Kasumi-1 (cell line): ENCODE measurements around the gene GNAI3.
A peak's percentile ranks its signal among the peaks of the same experiment; 100 is the strongest.

Source experiments
- DNase-seq, 2 experiments: peaks; one replicate each; lab custom pipeline; 2025; lab: John Stamatoyannopoulos, UW

The GNAI3 gene

DNA sequence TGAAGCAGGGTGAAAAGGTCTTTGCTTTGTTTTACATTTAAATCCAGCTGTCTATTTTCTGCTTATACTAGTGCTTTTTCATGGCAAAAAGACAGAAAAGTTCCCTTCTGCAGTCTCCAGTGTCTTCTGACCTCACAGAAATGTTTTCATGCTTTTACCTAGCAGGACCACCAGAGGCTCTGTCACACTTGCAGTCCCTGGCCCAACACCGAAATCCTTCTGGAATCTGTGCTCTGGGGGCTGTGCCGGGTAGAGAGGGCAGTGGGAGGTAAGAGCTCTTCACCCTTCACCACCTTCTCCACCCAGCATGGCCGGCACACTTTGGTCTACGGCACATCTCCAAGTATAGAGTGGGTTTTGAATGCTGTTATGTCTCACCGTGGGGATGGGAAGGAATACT, 50.2 kb downstream of the GNAI3 start:
- DNase-seq, result peak in 1 of 2 experiments; percentile 39

DNA sequence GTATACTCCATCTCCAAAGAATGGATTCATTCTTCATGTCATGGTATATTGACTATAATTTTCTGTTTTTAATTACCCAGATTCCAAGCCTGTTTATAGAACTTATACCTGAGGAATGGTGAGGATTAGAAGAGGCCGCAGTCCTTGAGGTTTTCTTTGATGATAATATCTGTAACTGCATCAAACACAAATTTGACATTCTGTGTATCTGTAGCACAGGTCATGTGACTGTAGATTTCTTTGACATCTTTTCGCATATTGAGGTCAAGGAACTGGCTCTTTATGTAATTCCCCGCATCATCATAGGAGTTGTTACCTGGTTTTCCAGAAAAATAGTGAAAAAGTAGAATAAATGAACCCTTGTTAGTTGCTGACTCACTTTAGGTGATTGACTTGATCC, 54.8 kb downstream of the GNAI3 start:
- DNase-seq, result no peak

DNA sequence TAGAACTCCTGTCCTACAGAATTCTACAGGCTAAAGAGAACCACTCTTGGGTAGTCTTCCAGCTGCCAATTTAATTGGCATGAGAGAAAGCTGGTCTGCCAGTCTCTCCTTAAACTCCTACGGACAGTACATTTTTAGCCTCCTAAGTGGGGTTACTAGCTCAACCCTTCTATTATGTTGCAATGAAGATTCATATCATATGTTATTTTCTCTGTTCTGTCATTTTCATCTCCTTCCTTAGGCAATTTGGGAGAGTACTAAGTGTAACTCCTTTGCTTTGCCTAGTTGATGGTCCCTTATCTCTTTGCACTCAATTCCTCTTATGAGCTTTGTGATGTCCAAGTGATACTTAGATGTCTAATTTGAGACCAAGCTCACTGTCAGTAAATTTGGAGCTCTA, 57.0 kb downstream of the GNAI3 start:
- DNase-seq, result no peak

DNA sequence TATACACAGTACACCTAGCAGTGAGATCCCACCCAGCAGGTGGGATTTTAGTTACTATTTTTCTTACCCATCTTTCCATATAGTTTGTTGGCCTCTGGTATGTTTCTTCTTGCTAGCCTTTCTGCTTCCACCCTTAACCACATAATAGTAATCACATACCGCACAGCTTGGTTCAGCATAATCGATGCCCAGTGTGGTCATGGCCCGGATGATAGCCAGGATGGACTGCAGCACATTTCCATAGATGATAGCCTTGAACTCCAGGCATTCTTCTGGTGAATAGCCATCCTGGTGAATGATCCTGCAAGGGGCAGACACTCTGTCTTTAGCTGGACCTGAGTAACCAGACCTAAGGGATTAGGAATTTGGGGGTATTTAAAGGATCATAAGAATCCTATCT, 61.5 kb downstream of the GNAI3 start:
- DNase-seq, result no peak

DNA sequence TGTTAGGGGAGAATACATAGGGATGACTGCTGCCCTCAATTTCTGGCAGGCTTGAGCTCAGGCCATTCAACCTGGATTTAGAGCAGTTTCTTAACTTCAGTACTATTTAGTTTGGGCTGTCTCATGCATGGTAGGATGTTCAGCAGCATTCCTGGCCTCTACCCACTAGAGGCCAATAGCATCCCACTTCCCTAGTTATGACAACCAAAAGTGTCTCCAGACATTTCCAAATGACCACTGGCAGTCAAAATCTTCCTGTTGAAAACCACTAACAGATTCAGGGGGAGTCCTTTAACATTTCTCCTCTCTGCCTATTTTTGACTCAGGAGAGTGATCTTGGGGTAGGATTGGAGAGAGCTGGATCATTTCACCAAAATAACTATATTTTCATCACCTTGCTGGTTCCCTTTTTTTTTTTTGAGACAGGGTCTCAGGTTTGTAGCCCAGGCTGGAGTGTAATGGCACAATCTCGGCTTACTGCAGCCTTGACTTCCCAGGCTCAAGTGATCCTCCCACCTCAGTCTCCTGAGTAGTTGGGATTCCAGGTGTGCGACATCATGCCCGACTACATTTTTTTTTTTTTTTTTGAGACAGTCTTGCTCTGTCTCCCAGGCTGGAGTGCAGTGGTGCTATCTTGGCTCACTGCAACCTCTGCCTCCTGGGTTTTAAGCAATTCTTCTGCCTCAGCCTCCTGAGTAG, 62.3 kb downstream of the GNAI3 start:
- DNase-seq, result no peak

DNA sequence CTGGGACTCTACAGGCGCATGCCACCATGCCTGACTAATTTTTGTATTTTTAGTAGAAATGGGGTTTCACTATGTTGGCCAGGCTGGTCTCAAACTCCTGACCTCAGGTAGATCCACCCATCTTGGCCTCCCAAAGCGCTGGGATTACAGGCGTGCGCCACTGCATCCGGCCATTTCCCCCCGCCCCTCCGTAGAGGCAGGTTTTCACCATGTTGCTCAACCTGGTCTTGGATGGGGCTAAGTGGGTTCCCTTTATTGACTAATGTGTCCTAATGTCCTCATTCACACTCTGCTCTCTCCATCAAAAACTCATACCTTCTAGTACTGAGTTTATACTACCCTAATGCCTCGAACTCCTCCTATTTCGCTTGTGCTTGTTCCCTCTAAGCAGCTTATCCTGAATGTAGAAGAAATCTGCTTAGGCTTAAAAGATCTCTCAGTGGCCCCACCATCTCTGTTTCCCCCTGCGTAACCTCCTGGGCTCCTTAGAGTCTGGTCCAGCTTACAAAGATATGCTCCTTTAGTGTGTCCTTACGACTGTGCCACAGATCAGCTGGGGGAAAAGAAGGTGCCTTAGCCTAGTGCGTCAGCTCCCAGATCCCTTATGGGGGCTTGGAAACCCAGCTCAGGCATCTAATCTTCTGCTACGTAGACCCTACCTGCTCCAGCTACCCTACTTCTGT, 63.0 kb downstream of the GNAI3 start:
- DNase-seq, result no peak

DNA sequence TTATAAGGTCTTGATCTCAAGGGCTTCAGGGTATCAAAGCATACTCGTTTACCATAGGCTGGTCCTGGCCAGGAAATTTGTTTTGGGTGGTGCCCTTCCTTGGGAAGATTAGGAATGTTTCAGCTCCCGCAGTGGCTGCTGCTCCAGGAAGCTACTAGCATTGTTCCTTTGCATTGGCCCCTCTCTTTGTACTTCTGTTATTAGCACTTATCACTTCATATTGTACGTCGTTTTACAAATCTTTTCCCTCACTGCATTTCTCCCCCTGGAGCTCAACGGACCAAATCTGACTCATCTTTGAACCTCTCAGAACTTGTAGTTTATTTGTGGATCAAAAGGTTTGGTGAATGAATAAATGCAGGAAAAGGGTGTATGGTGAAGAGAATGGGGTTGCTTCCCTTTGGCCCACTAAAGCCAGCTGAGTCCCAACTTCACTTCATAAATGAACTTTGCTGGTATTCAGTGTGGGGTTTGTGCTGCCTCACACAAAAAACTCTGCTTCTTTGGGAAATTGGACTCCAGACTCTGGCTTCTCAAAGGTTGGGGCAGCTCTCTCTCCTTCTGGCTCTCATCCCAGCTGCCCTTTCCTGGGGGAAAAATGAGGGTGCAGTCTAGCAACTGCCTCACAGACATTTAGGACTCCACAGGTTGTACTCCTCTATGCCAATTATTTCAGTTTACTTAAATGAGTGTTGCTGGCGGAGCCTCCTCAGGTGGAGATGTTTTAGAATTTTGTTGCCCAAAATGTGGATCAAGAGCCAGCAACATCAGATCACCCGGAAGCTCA, 65.1 kb downstream of the GNAI3 start:
- DNase-seq, result no peak

DNA sequence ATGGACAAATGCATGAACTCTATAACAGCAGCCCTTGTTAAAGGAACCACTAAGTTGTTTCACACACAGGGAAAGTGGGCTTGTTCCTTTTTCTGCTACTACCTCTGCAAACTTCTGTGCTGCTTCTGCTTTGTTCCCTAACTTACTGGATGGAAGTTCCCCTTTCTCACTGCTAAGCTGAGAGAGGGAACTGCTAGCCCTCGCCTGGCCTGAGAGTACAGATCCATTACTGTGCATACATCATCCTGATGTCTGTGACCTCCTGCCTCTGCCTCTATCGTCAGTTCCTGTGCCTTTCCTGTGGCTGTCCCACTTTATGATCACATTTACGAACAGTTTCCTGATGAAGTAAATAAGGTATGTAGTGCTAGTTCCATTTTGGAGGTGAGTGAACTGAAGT, 67.5 kb downstream of the GNAI3 start:
- peak; percentile 98 to 99 for DNase-seq

DNA sequence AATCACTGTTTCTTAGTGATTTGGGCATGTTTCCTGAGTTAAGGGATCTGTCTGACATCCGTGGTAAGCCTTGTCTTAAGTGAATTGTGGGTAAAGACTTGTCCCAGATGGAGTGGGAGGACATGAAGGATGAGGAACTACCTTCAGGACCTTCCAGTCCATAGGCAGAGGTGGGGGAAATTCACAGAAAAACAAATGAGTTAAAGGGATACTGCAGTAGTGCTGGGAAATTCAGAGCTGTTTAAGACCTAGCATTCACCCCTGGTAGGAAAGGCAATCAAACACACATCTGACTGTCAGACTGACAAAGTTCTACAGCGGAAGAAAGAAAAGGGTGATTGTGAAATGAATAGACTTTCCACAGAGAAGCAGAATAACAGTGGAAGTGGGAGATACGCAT, 68.0 kb downstream of the GNAI3 start:
- no peak for DNase-seq

DNA sequence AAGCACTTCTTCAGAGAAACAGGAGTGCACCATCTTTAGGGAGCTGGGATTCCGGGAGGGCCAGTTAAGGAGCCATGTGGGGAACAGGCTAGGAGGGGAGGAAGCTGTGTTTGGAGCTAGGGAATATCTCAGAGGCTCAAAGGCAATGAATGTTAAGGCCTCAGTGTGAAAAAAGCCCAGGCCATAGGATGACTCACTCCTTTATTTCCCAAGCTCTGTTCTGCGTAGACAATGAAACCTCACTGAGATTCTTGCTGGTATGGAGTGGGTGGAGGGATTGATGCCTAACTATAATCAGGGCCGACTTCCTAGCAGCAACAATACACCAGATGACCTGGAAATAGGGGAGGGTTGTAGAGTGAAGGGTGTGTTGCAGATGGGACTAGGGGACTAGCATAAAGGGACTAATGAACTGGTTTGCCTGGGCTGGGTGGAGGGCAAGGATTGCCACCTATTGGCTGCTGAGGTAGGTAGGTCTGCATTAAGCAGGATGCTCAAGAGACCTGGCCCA, 68.9 kb downstream of the GNAI3 start:
- peak; percentile 29 to 40 for DNase-seq

DNA sequence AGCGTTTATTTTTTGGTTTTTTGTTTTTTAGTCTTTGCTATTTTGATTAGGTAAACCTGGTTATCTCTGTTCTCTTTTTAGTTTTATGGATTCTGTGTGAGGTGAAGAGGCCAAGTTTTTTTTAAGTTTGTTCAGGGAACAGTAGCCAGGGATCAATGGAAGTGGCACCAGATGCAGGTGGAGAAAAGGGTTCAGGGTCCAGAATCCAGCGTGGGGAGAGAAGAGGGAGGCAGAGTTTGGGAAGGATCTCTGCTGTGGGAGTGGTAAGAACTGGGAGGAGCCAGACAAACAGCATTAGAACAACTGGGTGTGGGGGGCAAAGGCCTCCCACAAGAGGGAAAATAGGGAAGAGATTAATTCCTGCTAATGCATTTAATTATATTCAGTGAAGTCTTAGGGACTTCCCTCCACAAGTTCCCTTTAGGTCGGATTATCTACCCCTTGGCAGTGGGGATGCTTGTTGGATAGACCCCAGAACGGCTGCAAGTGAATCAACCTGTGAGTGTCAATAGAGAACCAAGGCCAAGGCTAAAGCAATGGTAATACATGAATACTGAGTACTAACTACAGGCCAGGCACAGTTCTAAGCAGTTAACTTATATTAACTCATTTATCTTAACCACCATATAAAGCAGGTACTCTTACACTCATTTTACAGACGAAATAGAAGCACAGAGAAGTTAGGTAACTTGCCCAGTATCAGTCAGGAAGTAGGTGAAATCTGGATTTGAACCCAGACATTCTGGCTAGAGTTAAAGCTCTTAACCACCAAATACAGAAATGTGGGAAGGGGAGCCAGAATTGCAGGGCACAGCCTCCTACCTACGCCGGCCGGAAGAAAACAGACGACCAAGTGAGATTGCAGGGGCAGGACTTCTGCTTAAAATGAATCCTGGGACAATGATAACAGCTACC, 70.5 kb downstream of the GNAI3 start:
- DNase-seq, result peak in 1 of 2 experiments; percentile 32

DNA sequence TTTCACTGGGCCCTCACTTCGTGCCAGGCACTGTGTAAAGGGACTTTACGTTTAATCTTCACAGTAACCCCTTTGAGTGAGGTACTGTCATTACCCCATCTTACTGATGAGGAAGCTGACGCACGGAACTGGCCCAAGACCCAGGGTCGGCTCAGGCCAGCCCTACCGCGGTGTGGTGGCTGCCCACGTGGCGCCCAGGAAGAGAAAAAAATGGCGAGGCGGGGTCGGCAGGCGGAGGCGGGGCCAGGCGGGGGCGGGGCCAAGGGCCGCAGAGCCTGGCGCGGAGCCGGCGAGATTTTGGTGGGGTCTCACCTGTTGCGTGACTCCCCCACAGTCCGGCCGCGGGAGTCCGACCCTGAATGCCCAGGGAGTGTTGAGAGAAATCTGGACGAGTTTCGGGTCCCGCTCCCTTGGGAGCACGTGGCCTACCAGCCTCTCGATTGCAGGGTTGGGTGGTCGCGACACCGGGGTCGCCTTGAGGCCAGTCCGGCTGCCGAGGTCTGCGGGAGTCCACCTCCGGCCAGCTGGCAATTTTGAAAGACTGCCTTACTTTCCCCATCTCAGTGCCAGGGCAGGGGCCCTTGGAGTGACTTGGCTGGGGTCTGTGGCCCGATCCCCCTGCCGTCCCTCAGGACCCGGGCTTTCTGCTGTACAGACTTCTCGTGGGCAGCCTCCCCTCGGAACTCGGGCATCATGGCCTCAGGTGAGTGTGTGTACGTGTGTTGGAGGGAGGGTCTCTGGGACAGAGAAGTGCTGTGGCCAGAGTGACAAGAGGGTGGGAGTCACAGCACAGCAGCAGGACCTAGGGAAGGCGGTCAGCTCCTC, 71.4 kb downstream of the GNAI3 start, which contains the start of the genes AMPD2 and GNAT2:
Gene AMPD2 (plus strand): TSS at position 262 of the 825 bp plus-strand sequence. CDS start 1,339 bp downstream, outside the sequence.
Gene GNAT2 (minus strand): TSS at position 41 of the 825 bp plus-strand sequence. CDS start 6,746 bp downstream, outside the sequence.
- DNase-seq, result peak; percentile 73 to 74

DNA sequence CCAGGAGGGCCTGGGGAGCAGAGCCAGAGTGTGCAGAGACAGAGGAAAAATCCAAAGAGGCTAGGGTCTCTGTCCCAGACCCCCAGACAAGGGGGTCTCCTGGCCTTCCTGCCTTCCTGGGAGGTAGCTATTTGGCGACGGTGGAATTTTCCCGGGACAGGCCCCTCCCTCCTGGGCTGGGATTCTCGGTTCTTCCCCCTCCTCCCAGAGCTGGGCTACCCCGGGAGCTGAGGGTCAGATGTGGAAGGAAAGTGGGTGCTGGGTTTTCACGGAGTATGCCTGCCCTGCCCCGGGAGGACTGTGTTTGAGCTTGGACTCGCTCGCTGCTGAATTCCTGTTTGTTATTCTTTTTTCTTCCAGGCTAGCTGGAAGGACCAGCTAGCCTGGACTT, 72.0 kb downstream of the GNAI3 start:
- peak; percentile 25 to 26 for DNase-seq

DNA sequence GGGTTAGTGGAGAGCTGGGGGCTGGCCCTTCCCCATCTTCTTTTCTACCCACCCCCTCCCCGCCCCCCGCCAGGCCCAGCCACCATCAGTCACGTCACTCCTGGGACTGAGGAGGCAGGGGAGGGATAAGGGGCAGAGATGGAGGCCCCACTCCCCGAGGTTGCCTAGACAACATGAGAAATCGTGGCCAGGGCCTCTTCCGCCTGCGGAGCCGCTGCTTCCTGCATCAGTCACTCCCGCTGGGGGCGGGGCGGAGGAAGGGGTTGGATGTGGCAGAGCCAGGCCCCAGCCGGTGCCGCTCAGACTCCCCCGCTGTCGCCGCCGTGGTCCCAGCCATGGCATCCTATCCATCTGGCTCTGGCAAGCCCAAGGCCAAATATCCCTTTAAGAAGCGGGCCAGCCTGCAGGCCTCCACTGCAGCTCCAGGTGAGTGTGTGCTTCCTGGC, 72.4 kb downstream of the GNAI3 start:
- peak; percentile 96 to 99 for DNase-seq

DNA sequence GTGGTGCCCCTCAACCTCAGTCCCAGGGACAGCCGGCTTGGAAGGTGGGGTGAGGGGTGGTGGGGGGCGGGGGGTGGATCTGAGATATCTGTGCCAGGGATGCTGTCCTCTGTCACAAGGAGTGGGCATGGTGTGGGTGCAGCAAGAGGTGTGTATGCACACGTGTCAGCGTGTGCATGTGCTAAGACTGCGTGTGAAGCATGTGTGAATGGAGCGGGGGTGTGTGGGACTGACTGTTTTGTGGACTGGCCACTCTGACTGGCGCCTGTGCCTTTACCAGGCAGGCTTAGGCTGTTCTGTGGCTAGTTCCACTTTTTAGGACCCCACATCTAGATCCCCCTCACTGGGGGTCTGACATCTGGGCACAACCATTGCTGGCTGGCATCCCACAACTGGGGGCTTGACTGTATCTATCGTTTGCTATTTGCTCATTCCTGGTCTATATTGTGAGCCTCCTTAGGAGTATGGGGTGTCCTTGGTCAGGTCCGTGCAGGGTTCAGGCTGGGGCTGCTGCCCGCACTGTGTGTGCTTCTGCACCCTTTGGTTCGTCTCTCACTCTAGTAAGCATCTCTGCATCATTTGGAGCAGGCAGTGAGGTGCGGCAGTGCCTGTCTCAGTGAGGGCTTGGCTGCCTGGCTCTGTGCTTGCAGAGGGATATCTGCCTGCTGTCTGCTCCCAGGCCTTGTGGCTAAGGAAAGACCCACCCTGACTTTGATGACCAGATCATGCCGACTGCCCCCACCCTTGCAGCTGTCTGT, 73.1 kb downstream of the GNAI3 start:
- no peak for DNase-seq

DNA sequence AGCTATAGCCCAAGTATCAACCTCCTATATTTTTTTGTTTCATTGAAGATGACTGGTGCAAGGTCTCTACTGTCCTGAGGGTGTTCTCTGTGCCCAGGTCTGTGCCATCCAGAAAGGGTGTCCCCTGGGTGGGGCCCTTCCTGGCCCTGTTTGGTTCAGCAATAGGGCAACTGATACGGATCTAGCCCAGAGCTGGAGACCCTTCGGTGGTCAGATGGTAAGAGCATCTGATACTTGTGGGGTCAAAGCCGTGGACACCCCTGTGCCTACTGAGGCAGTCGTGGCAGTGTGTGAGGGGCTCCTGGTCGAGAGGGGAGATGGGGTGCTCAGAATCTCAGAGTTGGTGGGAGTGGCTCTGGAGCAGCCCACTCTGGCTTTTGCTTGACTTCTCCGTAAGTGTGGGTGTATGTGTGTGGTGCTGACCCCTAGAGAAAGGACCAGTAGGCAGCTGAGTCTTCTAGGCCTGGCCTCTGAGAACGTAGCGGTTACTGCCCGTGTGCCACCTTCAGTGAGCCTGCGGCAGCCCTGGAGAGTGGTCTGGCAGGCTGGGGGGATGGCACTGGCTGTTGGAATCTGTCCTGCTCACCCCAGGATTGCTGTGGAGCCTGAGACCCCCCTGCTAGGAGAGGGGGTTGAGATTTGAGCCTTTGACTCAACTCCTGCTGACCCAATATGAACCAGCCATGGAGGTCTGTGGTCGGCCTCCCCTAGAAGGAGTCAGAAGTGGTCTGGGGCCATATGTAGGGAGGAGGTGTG, 73.9 kb downstream of the GNAI3 start:
- DNase-seq, result no peak

DNA sequence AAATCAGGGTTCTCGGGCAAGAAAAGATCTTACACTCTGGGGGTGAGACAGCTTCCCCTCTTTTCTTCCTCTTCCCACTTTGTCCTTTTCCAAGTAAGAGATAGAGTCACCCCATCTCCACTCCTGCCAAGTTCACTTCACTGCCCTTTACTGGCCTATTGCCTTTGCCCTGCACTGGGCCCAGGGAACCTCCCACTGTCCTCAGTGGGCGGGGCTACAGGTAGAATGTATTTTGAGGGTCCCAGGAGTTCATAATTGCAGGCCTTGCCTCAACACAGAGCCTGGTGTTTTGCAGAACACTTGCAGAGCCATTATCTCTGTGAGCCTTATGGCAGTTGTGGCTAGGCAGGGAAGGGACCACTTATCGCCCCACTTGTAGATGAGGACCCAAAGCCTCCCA, 74.5 kb downstream of the GNAI3 start:
- no peak for DNase-seq

DNA sequence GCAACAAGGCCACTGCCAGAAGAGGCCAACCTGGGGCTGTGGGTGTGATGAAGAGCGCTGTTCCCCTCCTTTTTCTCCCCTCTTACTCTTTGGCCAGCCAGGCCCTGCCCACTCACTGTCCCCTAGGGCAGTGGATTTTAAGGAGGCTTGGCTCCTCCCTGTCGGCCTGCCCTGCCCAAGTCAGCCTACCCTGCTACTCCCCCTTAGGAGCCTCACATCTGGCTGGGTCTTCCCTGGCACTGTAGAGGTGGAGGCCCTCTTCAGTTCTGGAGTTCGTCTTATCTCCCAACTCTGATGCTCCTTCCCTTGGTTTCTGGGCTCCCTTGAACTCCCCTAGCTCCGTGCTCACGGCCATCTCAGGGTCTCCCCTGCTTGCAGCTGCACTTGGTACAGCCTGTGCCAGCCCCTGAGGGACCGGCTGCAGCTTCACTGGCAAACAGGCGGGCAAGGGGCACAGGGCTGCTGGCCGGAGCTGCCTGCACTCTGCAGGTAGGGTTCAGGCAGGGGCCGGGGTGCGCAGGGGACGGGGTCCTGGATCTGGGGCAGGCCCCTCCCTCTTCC, 75.3 kb downstream of the GNAI3 start:
- no peak for DNase-seq
